ENCODE measurements around the gene CPNE7.

- TF ChIP-seq, protein P1, sequence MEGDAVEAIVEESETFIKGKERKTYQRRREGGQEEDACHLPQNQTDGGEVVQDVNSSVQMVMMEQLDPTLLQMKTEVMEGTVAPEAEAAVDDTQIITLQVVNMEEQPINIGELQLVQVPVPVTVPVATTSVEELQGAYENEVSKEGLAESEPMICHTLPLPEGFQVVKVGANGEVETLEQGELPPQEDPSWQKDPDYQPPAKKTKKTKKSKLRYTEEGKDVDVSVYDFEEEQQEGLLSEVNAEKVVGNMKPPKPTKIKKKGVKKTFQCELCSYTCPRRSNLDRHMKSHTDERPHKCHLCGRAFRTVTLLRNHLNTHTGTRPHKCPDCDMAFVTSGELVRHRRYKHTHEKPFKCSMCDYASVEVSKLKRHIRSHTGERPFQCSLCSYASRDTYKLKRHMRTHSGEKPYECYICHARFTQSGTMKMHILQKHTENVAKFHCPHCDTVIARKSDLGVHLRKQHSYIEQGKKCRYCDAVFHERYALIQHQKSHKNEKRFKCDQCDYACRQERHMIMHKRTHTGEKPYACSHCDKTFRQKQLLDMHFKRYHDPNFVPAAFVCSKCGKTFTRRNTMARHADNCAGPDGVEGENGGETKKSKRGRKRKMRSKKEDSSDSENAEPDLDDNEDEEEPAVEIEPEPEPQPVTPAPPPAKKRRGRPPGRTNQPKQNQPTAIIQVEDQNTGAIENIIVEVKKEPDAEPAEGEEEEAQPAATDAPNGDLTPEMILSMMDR (conservative IDR thresholded peaks at IDR 0.05 in 1 of 2, IDR thresholded peaks at IDR 0.05 in 1 of 2; ENCODE audit: low read depth in 1 of 2, low read length in 2 of 2): no peak
- TF ChIP-seq EZH2 (IDR thresholded peaks at IDR 0.05; ENCODE audit: low read length, missing control alignments): no peak
These were observed 37.8 kb downstream of the CPNE7 start, which contains the start of gene DPEP1 for GRCh38 chr16:89613231-89613953.
